Stomach (tissue), 9 donors: ENCODE data around the gene TREM2. TPM values are rescaled to one million over a fixed set of nuclear protein-coding genes. Genes with fewer than 3 reads are reported as not detected.

Experiments
- DNase-seq, 2 donors: peaks; one replicate each; pipeline versions ENCODE4 v3.0.0 to v3.0.0-alpha.2; 2013 to 2019
- H3K27ac ChIP-seq, 5 donors: fragments of 200-600 bp in 4 of 5; sonication (generic) in 4 of 5; one replicate each; pipeline ENCODE4 v1.5.1; 2013 to 2019; ENCODE audit warnings: mild to moderate bottlenecking in 1 of 5, moderate library complexity in 1 of 5
- H3K27me3 ChIP-seq, 3 donors: fragments of 200-600 bp; sonication (generic); one replicate each; pipeline ENCODE4 v1.5.1; 2017 to 2019; ENCODE audit warnings: mixed run types in 1 of 3
- H3K36me3 ChIP-seq, 4 donors: fragments of 200-600 bp; sonication (generic); 1 replicate in 3 of 4; 2 replicates in 1 of 4; pipeline ENCODE4 v1.5.1; 2016 to 2019
- H3K4me1 ChIP-seq, 4 donors: fragments of 200-600 bp; sonication (generic); one replicate each; pipeline ENCODE4 v1.5.1; 2016 to 2019
- H3K4me3 ChIP-seq, 4 donors: fragments of 200-600 bp; sonication (generic) in 3 of 4; one replicate each; pipeline ENCODE4 v1.5.1; 2016 to 2019; ENCODE audit warnings: mild to moderate bottlenecking in 1 of 4
- H3K9me3 ChIP-seq, 4 donors: fragments of 200-600 bp; sonication (generic); one replicate each; pipeline ENCODE4 v1.5.1; 2016 to 2019
- CTCF ChIP-seq, 7 experiments: fragments of 450-650 bp in 4 of 7; fragments of 200-600 bp in 3 of 7; sonication (generic) in 3 of 7; IDR thresholded peaks; one replicate each; pipeline ENCODE4 v1.5.1; 2016 to 2019; ENCODE audit warnings: antibody characterized with exemption in 7 of 7, control low read depth in 2 of 7, mild to moderate bottlenecking in 1 of 7
- EP300 ChIP-seq: sonication (generic); formaldehyde crosslinking; IDR thresholded peaks from one replicate; pipeline ENCODE4 v1.6.1; 2017; ENCODE audit warnings: antibody characterized with exemption
- POLR2A ChIP-seq, 4 donors: fragments of 450-650 bp; IDR thresholded peaks; one replicate each; pipeline ENCODE4 v1.6.1; 2016; ENCODE audit warnings: antibody characterized with exemption in 4 of 4, control low read depth in 2 of 4, mild to moderate bottlenecking in 1 of 4, moderate library complexity in 1 of 4
- POLR2AphosphoS5 ChIP-seq, 3 donors: sonication (generic); formaldehyde crosslinking; IDR thresholded peaks; one replicate each; pipeline ENCODE4 v1.6.1; 2016; ENCODE audit warnings: antibody characterized with exemption in 3 of 3
- WGBS, 5 donors: extraction: QIAGEN DNeasy Blood & Tissue Kit in 3 of 5; methylation state at CpG; one replicate each; pipeline versions ENCODE4 v1.1.5 to v1.1.7; 2013 to 2018; 5-methylcytosine and 5-hydroxymethylcytosine counted together
- intact Hi-C: fragments of 100-400 bp; cut with DNase I; formaldehyde crosslinking; loops from one replicate; pipeline ENCODE4 v1.15.1; 2023; ENCODE audit warnings: low total_unique reads
- polyA plus RNA-seq, 3 donors: library from polyadenylated mRNA; stranded (reverse); fragments of 200-250 nt; gene quantifications; one replicate each; pipeline ENCODE4 v1.2.3, GENCODE V29; 2013
- total RNA-seq, 5 donors: library from RNA; depleted of rRNA; stranded (reverse); fragments of >200 nt; gene quantifications; one replicate each; pipeline versions ENCODE4 v1.1.0 to v1.2.3, GENCODE V29; 2014 to 2016
- donor health status: healthy with polysubstance abuse.
- donor health status: Bipolar disorder and iron deficiency.
- donor health status: healthy.

The TREM2 gene
- total and polyA plus RNA-seq, 8 donors, result 0.23 to 19.9 (median 3.3) TPM; not detected in 4

DNA sequence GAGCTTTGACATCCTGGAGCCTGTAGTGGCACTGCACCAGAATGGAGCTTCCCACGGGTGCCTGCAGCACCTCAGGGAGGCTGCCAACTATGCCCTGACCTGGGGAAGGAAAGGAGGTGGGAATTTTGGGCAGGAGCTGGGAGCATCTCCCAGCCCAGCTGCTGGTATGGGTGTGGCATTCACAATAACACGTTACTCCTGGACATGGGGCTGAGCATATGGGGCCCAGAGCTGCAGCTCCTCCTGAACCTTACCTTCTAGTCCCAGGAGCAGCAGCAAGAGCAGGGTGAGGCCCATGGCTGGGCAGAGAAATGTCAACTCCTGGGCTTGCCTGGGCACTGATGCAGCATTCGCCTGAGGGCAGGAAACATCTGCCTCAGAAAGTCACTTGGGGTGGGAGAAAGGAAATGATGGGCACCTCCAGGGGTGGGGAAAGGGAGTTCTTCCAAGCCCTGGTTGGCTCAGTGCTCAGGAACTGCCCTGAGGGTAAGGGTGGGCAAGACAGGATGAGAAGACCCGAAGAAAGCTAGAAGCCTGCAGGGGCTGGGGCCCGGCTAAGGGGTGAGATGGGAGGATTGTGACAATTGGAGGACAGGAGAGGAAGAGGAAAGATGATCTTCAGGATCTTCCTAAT, 8.8 kb downstream of the TREM2 start, which contains the start of gene TREML1:
TSS of gene TREML1 (minus strand) at position 356 of the 634 bp plus-strand sequence. CDS start at position 297, 59 bp downstream.
- H3K4me1 ChIP-seq, result no peaks in the 10 kb centered on the region
- H3K9me3 ChIP-seq, result no peaks in the 10 kb centered on the region
- H3K27me3 ChIP-seq, result peaks cover 0 to 6% (median 0%) of the 10 kb centered on the region in 3 donors
- TF ChIP-seq CTCF (IDR thresholded peaks at IDR 0.05) (no peak), EP300 (no peak), POLR2AphosphoS5 (IDR thresholded peaks at IDR 0.05) (no peak), POLR2A (IDR thresholded peaks at IDR 0.05) (no peak)
- peaks cover 0 to 8% (median 2%) of the 10 kb centered on the region in 4 donors for H3K36me3 ChIP-seq
- H3K27ac ChIP-seq, result no peak within 1 kb of the TSS
- intact Hi-C loops, result no loop called here
- 54 to 70% (median 62%) methylated on average over 3 to 5 of the region's 5 CpGs for WGBS, 5 donors
- H3K4me3 ChIP-seq, result no peak within 1 kb of the TSS
- DNase-seq, result no peak

DNA sequence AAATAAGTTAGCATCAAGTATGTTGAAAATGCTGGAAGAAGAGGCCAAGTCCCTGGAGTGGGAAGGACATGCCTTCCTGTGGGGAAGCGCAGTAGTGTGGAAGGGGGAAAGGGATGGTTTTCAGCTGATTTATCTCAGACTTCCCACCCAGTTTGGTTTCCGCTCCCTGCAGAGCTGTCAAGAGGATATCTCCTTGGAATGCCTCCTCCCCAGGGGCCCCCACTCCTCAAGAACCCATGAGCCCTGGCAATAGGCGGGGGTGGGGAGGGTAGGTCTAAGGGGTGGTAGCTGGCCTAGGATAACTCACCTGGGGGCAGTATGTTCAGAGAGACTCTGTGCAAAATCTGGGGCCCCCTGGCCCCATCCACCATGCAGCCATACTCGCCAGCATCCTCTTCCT, 9.5 kb downstream of the TREM2 start:
- WGBS, 5 donors, result 77 to 93% (median 85%) methylated on average over 3 to 4 of the region's 4 CpGs
- Histone ChIP-seq H3K4me1 (no peaks in the 10 kb centered on the region), H3K36me3 (peaks cover 0 to 14% (median 2%) of the 10 kb centered on the region in 4 donors), H3K27me3 (peaks cover 0 to 6% (median 0%) of the 10 kb centered on the region in 3 donors), H3K9me3 (no peaks in the 10 kb centered on the region), H3K27ac (no peak overlapping the region), H3K4me3 (no peak overlapping the region)
- intact Hi-C loops, result no loop called here
- TF ChIP-seq POLR2AphosphoS5 (IDR thresholded peaks at IDR 0.05) (no peak), CTCF (IDR thresholded peaks at IDR 0.05) (no peak), POLR2A (IDR thresholded peaks at IDR 0.05) (no peak), EP300 (no peak)
- no peak for DNase-seq

DNA sequence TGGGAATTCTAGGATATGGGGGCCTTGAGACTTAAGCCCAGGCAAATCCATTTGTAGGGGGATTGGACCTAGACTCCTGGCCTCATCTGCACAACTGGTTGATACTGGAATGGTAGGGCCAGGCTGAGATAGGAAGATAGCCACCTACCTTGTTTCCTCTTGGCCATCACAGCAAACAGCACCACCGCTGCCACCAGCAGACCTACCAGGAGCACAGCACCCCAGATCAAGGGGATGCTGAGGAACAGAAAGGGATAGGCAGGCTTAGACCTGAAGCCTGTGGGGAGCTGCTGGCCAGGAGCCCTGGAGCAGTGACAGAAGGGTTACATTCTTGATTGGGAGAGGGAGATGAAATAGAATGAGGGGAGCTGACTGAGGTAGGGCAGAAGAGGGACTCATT, 12.2 kb downstream of the TREM2 start:
- 90 to 100% (median 97%) methylated on average over 1 of the region's 1 CpG for WGBS, 5 donors
- intact Hi-C loops, result no loop called here
- H3K36me3 ChIP-seq, result peaks cover 0 to 14% (median 4%) of the 10 kb centered on the region in 4 donors
- H3K4me3 ChIP-seq, result no peak overlapping the region
- H3K4me1 ChIP-seq, result no peaks in the 10 kb centered on the region
- TF ChIP-seq POLR2AphosphoS5 (IDR thresholded peaks at IDR 0.05), result no peak
- no peak for TF ChIP-seq EP300
- TF ChIP-seq CTCF (IDR thresholded peaks at IDR 0.05), result no peak
- no peak for TF ChIP-seq POLR2A (IDR thresholded peaks at IDR 0.05)
- no peaks in the 10 kb centered on the region for H3K27me3 ChIP-seq
- H3K27ac ChIP-seq, result no peak overlapping the region
- H3K9me3 ChIP-seq, result no peaks in the 10 kb centered on the region
- DNase-seq, result no peak

DNA sequence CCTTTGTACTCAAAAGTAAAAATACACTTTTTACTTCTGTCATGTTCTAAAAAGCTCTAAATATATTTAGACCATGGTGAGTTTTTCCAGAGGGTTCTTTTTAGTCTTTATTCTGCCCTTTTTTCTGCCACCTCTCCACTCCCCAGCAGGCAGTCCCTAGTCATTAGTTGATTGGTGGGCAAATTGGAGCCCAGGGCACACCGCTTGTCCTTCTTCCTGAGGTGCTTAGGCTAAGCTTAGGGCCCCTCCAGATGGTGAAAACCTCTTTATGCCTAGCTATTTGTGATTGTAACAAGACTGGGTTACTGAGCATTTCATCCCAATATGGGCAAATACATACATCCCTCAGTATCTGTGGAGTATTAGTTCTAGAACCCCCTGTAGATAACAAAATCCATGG, 15.0 kb downstream of the TREM2 start:
- 92 to 100% (median 98%) methylated on average over 1 of the region's 1 CpG for WGBS, 5 donors
- TF ChIP-seq POLR2A (IDR thresholded peaks at IDR 0.05), result no peak
- TF ChIP-seq CTCF (IDR thresholded peaks at IDR 0.05), result no peak
- no peak for TF ChIP-seq POLR2AphosphoS5 (IDR thresholded peaks at IDR 0.05)
- no peak for TF ChIP-seq EP300
- Histone ChIP-seq H3K9me3 (no peaks in the 10 kb centered on the region), H3K27ac (no peak overlapping the region), H3K36me3 (peaks cover 0 to 14% (median 4%) of the 10 kb centered on the region in 4 donors), H3K4me1 (no peaks in the 10 kb centered on the region), H3K4me3 (no peak overlapping the region), H3K27me3 (no peaks in the 10 kb centered on the region)
- no peak for DNase-seq
- intact Hi-C loops, result no loop called here
